Body of pancreas (tissue), 4 donors: ENCODE measurements around the gene NKAIN2. TPM values are rescaled to one million over a fixed set of nuclear protein-coding genes. Genes with fewer than 3 reads are reported as not detected.

Experiments used
- ATAC-seq: fragments of 150-250 bp; one replicate; pipeline ENCODE4 v1.9.1; 2016
- DNase-seq, 4 donors: peaks; one replicate each; pipeline ENCODE4 v3.0.0-alpha.2; 2019
- H3K27ac ChIP-seq, 4 donors: fragments of 200-600 bp; sonication (generic); 1 replicate in 3 of 4; 2 replicates in 1 of 4; pipeline versions ENCODE4 v1.5.1 to v1.6.1; 2016 to 2019; ENCODE audit warnings: mild to moderate bottlenecking in 1 of 4, mixed read lengths in 1 of 4, moderate library complexity in 1 of 4
- H3K27me3 ChIP-seq, 2 donors: fragments of 200-600 bp; sonication (generic); one replicate each; pipeline ENCODE4 v1.6.0; 2016; ENCODE audit warnings: mild to moderate bottlenecking in 1 of 2
- H3K36me3 ChIP-seq, 2 donors: fragments of 200-600 bp; sonication (generic); replicated peaks in 1 of 2; 2 replicates each; pipeline ENCODE4 v1.5.1; 2016; ENCODE audit warnings: low read depth in 2 of 2; ENCODE audit not compliant: insufficient read depth in 1 of 2
- H3K4me1 ChIP-seq: fragments of 200-600 bp; sonication (generic); one replicate; pipeline ENCODE4 v1.6.0; 2016
- H3K4me3 ChIP-seq, 2 donors: fragments of 200-600 bp; sonication (generic); 1 replicate in 1 of 2; 2 replicates in 1 of 2; pipeline ENCODE4 v1.5.1; 2016 to 2019
- H3K9me3 ChIP-seq, 3 donors: fragments of 200-600 bp; sonication (generic); 1 replicate in 2 of 3; 2 replicates in 1 of 3; pipeline ENCODE4 v1.5.1; 2016
- POLR2A ChIP-seq, 3 donors: fragments of 450-650 bp; IDR thresholded peaks; one replicate each; pipeline ENCODE4 v1.6.1; 2016; ENCODE audit warnings: antibody characterized with exemption in 3 of 3, mild to moderate bottlenecking in 2 of 3
- WGBS, 2 donors: methylation state at CpG; one replicate each; pipeline ENCODE4 v1.1.5; 2017; 5-methylcytosine and 5-hydroxymethylcytosine counted together
- intact Hi-C: fragments of 100-400 bp; cut with DNase I; formaldehyde crosslinking; loops from one replicate; pipeline ENCODE4 v1.15.1; 2023
- total RNA-seq, 2 donors: library from RNA; depleted of rRNA; stranded (reverse); fragments of >200 nt; gene quantifications; one replicate each; pipeline ENCODE4 v1.1.0, GENCODE V29; 2016
- TF ChIP-seq, protein P1 (sequence below), 7 experiments: fragments of 450-650 bp in 4 of 7; fragments of 200-600 bp in 3 of 7; sonication (generic) in 3 of 7; IDR thresholded peaks; one replicate each; pipeline ENCODE4 v1.5.1; 2016 to 2019; ENCODE audit warnings: antibody characterized with exemption in 7 of 7

NKAIN2 gene
- total RNA-seq, 2 donors from 2014 or later: not detected

- DNase-seq (no peak), ATAC-seq (no peak)
- Histone ChIP-seq H3K27ac (no peak overlapping the region), H3K27me3 (no peaks in the 10 kb centered on the region), H3K9me3 (no peaks in the 10 kb centered on the region), H3K4me1 (no peaks in the 10 kb centered on the region), H3K4me3 (no peak overlapping the region), H3K36me3 (no peaks in the 10 kb centered on the region)
- intact Hi-C loops: no loop called here
- 47 to 52% methylated on average over 2 of the region's 2 CpGs for WGBS, 2 donors
- TF ChIP-seq, protein P1, sequence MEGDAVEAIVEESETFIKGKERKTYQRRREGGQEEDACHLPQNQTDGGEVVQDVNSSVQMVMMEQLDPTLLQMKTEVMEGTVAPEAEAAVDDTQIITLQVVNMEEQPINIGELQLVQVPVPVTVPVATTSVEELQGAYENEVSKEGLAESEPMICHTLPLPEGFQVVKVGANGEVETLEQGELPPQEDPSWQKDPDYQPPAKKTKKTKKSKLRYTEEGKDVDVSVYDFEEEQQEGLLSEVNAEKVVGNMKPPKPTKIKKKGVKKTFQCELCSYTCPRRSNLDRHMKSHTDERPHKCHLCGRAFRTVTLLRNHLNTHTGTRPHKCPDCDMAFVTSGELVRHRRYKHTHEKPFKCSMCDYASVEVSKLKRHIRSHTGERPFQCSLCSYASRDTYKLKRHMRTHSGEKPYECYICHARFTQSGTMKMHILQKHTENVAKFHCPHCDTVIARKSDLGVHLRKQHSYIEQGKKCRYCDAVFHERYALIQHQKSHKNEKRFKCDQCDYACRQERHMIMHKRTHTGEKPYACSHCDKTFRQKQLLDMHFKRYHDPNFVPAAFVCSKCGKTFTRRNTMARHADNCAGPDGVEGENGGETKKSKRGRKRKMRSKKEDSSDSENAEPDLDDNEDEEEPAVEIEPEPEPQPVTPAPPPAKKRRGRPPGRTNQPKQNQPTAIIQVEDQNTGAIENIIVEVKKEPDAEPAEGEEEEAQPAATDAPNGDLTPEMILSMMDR (IDR thresholded peaks at IDR 0.05): no peak
- TF ChIP-seq POLR2A (IDR thresholded peaks at IDR 0.05): no peak
Measured at GRCh38 chr6:124190256-124190655, 386.6 kb downstream of the NKAIN2 start.

DNA sequence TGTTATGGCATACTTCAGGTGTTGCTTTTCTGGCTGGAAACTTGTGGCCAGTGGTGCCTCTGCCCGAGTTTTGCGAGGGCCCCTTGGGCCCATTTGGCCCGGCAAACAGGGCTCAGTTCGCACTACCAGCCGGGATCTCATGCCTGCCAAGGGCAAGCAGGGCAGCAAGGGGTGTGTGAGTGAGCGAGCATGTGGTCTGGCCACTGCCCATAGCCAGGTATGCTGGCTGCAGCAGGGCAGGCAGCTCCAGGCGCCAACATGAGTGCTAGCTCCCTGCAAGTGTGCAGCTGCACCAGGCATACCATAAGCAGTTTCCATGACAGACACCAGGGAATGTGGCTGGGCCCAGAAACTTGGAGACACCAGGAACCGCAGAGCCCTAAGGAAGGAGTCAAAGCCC, 389.5 kb downstream of the NKAIN2 start:
- Histone ChIP-seq H3K27ac (no peak overlapping the region), H3K36me3 (no peaks in the 10 kb centered on the region), H3K9me3 (no peaks in the 10 kb centered on the region), H3K4me3 (no peak overlapping the region), H3K4me1 (no peaks in the 10 kb centered on the region), H3K27me3 (no peaks in the 10 kb centered on the region)
- 88 to 89% methylated on average over 6 to 8 of the region's 8 CpGs for WGBS, 2 donors
- intact Hi-C loops: no loop called here
- TF ChIP-seq, protein P1 (IDR thresholded peaks at IDR 0.05): no peak
- no peak for TF ChIP-seq POLR2A (IDR thresholded peaks at IDR 0.05)
- no peak for ATAC-seq
- DNase-seq: no peak

- WGBS, 2 donors: 67 to 70% methylated on average over 2 of the region's 2 CpGs
- intact Hi-C loops: no loop called here
- H3K4me3 ChIP-seq: no peak overlapping the region
Measured at GRCh38 chr6:124197148-124197547, 393.5 kb downstream of the NKAIN2 start.

GRCh38 chr6:124199286-124199685, 395.6 kb downstream of the NKAIN2 start:
- Histone ChIP-seq H3K4me3 (no peak overlapping the region), H3K9me3 (no peaks in the 10 kb centered on the region), H3K4me1 (no peaks in the 10 kb centered on the region), H3K27me3 (no peaks in the 10 kb centered on the region), H3K36me3 (no peaks in the 10 kb centered on the region), H3K27ac (no peak overlapping the region)
- TF ChIP-seq, protein P1 (IDR thresholded peaks at IDR 0.05): no peak
- TF ChIP-seq POLR2A (IDR thresholded peaks at IDR 0.05): no peak
- ATAC-seq: no peak
- intact Hi-C loops: no loop called here
- WGBS, 2 donors: 28 to 47% methylated on average over 3 of the region's 3 CpGs
- no peak for DNase-seq

More at GRCh38 chr6:124197148-124197547, 393.5 kb downstream of the NKAIN2 start:
- TF ChIP-seq, protein P1 (IDR thresholded peaks at IDR 0.05): no peak
- no peak for TF ChIP-seq POLR2A (IDR thresholded peaks at IDR 0.05)
- DNase-seq (no peak), ATAC-seq (no peak)
- Histone ChIP-seq H3K27ac (no peak overlapping the region), H3K9me3 (no peaks in the 10 kb centered on the region), H3K4me1 (no peaks in the 10 kb centered on the region), H3K36me3 (no peaks in the 10 kb centered on the region), H3K27me3 (no peaks in the 10 kb centered on the region)

DNA sequence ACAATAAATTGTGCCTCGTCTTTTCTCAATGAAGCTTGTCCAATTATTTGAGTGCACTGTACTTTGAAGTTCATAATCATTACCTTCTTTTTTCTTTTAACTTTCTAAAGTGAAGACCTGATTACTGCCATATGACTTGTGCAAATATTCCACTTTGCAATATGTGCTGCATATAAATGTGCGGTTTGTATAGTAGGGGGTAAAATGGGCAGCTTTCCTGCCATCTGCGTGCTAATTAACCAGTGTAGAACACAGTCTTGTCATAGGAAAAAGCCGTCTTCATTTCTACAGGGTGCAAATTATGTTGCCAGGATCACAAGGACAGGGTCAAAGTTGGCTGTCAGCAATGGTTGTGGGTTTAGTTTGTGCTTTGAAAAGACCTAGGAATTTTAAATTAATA, 397.0 kb downstream of the NKAIN2 start:
- Histone ChIP-seq H3K4me1 (no peaks in the 10 kb centered on the region), H3K4me3 (no peak overlapping the region), H3K27ac (no peak overlapping the region), H3K27me3 (no peaks in the 10 kb centered on the region), H3K36me3 (no peaks in the 10 kb centered on the region), H3K9me3 (no peaks in the 10 kb centered on the region)
- no peak for TF ChIP-seq POLR2A (IDR thresholded peaks at IDR 0.05)
- TF ChIP-seq, protein P1 (IDR thresholded peaks at IDR 0.05): no peak
- intact Hi-C loops: no loop called here
- ATAC-seq (no peak), DNase-seq (no peak)
- WGBS, 2 donors: 59 to 69% methylated on average over 4 of the region's 4 CpGs
